ENCODE data around the gene COL3A1. TPM values are rescaled to one million over a fixed set of nuclear protein-coding genes. Genes with fewer than 3 reads are reported as not detected.

The COL3A1 gene
- total and polyA plus RNA-seq, 2 of the 13 experiments (the other 11 are each of a cell fraction or from before 2014, with no cell fraction given) = 0.04 TPM; not detected in 1

GRCh38 chr2:188977317-188977716 lies 3.1 kb downstream of the COL3A1 start:
- intact Hi-C loops (cut with micrococcal nuclease; ENCODE audit: unreplicated experiment) = no loop called here
- H3K9me3 ChIP-seq (ENCODE audit: low read length) = no peaks in the 10 kb centered on the region
- no peak for DNase-seq (ENCODE audit: low spot score)
- no peaks in the 10 kb centered on the region for H3K36me3 ChIP-seq (replicated peaks in 1 of 2; ENCODE audit: control insufficient read depth in 1 of 2, insufficient read depth in 2 of 2, low read length in 2 of 2)
- 28% methylated on average over 2 of the region's 2 CpGs for WGBS (ENCODE audit: low lambda C conversion rate)
- no peak overlapping the region for H3K27ac ChIP-seq (ENCODE audit: extremely low read length, insufficient read depth, low read length)
- no TSS peak for BruUV-seq (replicated peaks)
- H3K79me2 ChIP-seq (ENCODE audit: insufficient read depth, low read length) = no peaks in the 10 kb centered on the region
- no peak overlapping the region for H3K4me2 ChIP-seq (ENCODE audit: low read depth, low read length)
- ATAC-seq = no peak
- in situ Hi-C loops (cut with HindIII; ENCODE audit: extremely low pct_ligation_motif_present, low pct_unique_long_range_greater_than_20kb) = loop anchor here (5.0 to 25.0 kb wide), 2 partner anchors 435 to 455 kb away; no protein-coding TSS in a partner anchor
- no peaks in the 10 kb centered on the region for H3K27me3 ChIP-seq (ENCODE audit: control insufficient read depth in 1 of 2, insufficient read depth in 2 of 2, low read length in 2 of 2)
- no peak overlapping the region for H3K9ac ChIP-seq (ENCODE audit: insufficient read depth, low read depth, low read length)
- H3K4me3 ChIP-seq (replicated peaks in 1 of 3; ENCODE audit: insufficient read depth in 1 of 3, low read depth in 2 of 3, low read length in 3 of 3) = no peak overlapping the region
- ChIA-PET CTCF (ENCODE audit: low intra/inter-chr PET ratio, low total read pairs) (interaction anchor here (0.8 to 1.6 kb wide), 5 partner anchors 212 to 454 kb away, joined by 3 to 8 read pairs (median 3); no protein-coding TSS in a partner anchor), POLR2A (no interaction called here)
- TF ChIP-seq ZBTB20 (CRISPR knock-in tag; IDR thresholded peaks at IDR 0.05; ENCODE audit: borderline replicate concordance, low read depth) (no peak), PHB2 (IDR thresholded peaks at IDR 0.05; ENCODE audit: partially characterized antibody) (no peak), NR2F6 (IDR thresholded peaks at IDR 0.05) (no peak), NR2F6 (CRISPR knock-in tag; IDR thresholded peaks at IDR 0.05) (no peak), NAIF1 (CRISPR knock-in tag; IDR thresholded peaks at IDR 0.05; ENCODE audit: borderline replicate concordance) (no peak)
- no peaks in the 10 kb centered on the region for H4K20me1 ChIP-seq (ENCODE audit: insufficient read depth, low read length)
- no peaks in the 10 kb centered on the region for H3K4me1 ChIP-seq (ENCODE audit: insufficient read depth, low read length)
- no peak for FAIRE-seq
- no peak overlapping the region for H2AFZ ChIP-seq (ENCODE audit: low read length)

DNA sequence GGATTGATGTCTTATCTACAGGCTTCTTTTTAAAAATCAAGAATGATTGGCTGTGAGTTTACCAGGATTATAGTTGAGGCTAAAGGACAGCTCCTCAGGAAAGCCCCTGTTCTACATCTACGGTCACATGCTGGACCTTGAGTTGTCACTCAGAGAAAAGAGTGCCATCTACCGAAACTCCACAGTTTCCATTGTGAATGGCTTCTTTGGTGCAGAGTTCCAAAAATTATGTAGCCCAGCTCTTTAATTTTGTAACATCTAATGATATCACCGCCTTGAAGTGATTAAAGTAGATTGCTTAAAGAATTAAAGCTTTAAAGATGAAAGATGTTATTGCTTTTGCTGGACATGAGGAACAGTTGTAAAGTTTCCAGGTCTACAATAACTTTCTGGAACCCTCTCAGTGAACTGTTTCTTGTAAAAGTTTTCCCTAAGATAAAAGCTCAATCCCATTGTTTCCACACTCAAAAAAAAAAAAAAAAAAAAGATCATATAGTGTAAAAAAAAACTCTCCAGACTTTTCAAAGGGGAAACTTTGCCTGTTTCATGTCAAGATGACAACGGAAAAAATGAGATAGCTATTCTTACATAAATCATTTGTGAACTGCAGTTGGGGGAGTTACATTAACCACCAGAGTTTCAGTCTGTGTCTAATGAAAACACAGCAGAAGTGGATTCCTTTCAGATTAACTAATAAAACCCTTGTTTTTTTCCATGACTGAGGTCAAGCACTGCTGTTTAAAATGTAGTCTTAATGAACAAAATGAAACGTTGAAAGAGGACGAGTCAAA lies 4.3 kb downstream of the COL3A1 start:
- no peak overlapping the region for H3K27ac ChIP-seq (ENCODE audit: extremely low read length, insufficient read depth, low read length)
- DNase-seq (ENCODE audit: low spot score) (peak; percentile 43), FAIRE-seq (no peak), ATAC-seq (peak; percentile 96)
- no peak overlapping the region for H2AFZ ChIP-seq (ENCODE audit: low read length)
- H3K4me2 ChIP-seq (ENCODE audit: low read depth, low read length) = no peak overlapping the region
- BruUV-seq (replicated peaks) = no TSS peak
- in situ Hi-C loops (cut with HindIII; ENCODE audit: extremely low pct_ligation_motif_present, low pct_unique_long_range_greater_than_20kb) = loop anchor here (5.0 to 25.0 kb wide), 2 partner anchors 434 to 456 kb away; no protein-coding TSS in a partner anchor
- intact Hi-C loops (cut with micrococcal nuclease; ENCODE audit: unreplicated experiment) = loop anchor here (1.0 kb wide), 2 partner anchors 213 to 454 kb away; no protein-coding TSS in a partner anchor
- ChIA-PET CTCF (ENCODE audit: low intra/inter-chr PET ratio, low total read pairs) (interaction anchor here (1.3 to 1.6 kb wide), 2 partner anchors 213 to 454 kb away, joined by 3 to 8 read pairs; no protein-coding TSS in a partner anchor), POLR2A (no interaction called here)
- no peaks in the 10 kb centered on the region for H3K9me3 ChIP-seq (ENCODE audit: low read length)
- H3K27me3 ChIP-seq (ENCODE audit: control insufficient read depth in 1 of 2, insufficient read depth in 2 of 2, low read length in 2 of 2) = no peaks in the 10 kb centered on the region
- H3K79me2 ChIP-seq (ENCODE audit: insufficient read depth, low read length) = no peaks in the 10 kb centered on the region
- H3K4me1 ChIP-seq (ENCODE audit: insufficient read depth, low read length) = no peaks in the 10 kb centered on the region
- H3K4me3 ChIP-seq (replicated peaks in 1 of 3; ENCODE audit: insufficient read depth in 1 of 3, low read depth in 2 of 3, low read length in 3 of 3) = no peak overlapping the region
- H3K9ac ChIP-seq (ENCODE audit: insufficient read depth, low read depth, low read length) = no peak overlapping the region
- 4% methylated on average over 6 of the region's 6 CpGs for WGBS (ENCODE audit: low lambda C conversion rate)
- H4K20me1 ChIP-seq (ENCODE audit: insufficient read depth, low read length) = no peaks in the 10 kb centered on the region
- no peaks in the 10 kb centered on the region for H3K36me3 ChIP-seq (replicated peaks in 1 of 2; ENCODE audit: control insufficient read depth in 1 of 2, insufficient read depth in 2 of 2, low read length in 2 of 2)
- TF ChIP-seq HOXA9 (CRISPR knock-in tag; IDR thresholded peaks at IDR 0.05; ENCODE audit: borderline replicate concordance) (no peak), CBX1 (IDR thresholded peaks at IDR 0.05; ENCODE audit: low read depth) (no peak), STAG1 (CRISPR knock-in tag; IDR thresholded peaks at IDR 0.05) (peak; percentile 60), ZNF766 (CRISPR knock-in tag; IDR thresholded peaks at IDR 0.05; ENCODE audit: borderline replicate concordance) (no peak), CTCF (CRISPR knock-in tag; IDR thresholded peaks at IDR 0.05) (peak; percentile 66), ZNF776 (CRISPR knock-in tag; IDR thresholded peaks at IDR 0.05) (no peak)
- TF ChIP-seq, protein P1, sequence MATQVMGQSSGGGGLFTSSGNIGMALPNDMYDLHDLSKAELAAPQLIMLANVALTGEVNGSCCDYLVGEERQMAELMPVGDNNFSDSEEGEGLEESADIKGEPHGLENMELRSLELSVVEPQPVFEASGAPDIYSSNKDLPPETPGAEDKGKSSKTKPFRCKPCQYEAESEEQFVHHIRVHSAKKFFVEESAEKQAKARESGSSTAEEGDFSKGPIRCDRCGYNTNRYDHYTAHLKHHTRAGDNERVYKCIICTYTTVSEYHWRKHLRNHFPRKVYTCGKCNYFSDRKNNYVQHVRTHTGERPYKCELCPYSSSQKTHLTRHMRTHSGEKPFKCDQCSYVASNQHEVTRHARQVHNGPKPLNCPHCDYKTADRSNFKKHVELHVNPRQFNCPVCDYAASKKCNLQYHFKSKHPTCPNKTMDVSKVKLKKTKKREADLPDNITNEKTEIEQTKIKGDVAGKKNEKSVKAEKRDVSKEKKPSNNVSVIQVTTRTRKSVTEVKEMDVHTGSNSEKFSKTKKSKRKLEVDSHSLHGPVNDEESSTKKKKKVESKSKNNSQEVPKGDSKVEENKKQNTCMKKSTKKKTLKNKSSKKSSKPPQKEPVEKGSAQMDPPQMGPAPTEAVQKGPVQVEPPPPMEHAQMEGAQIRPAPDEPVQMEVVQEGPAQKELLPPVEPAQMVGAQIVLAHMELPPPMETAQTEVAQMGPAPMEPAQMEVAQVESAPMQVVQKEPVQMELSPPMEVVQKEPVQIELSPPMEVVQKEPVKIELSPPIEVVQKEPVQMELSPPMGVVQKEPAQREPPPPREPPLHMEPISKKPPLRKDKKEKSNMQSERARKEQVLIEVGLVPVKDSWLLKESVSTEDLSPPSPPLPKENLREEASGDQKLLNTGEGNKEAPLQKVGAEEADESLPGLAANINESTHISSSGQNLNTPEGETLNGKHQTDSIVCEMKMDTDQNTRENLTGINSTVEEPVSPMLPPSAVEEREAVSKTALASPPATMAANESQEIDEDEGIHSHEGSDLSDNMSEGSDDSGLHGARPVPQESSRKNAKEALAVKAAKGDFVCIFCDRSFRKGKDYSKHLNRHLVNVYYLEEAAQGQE (IDR thresholded peaks at IDR 0.05; ENCODE audit: borderline replicate concordance in 1 of 2, low read depth in 1 of 2, low read length in 2 of 2) = 0 out of 4 replicates have a peak, but pooled peaks of 1 of the 2 experiments have one; percentile 20
